NCI-H1092 treated with DMSO at 0.1 percent for 48 hours (cell line): Measurements from ENCODE around the gene DTD1.

ENCODE experiments used
- DNase-seq: peaks from one replicate; lab custom pipeline; 2025; lab: John Stamatoyannopoulos, UW

The DTD1 gene

DNA sequence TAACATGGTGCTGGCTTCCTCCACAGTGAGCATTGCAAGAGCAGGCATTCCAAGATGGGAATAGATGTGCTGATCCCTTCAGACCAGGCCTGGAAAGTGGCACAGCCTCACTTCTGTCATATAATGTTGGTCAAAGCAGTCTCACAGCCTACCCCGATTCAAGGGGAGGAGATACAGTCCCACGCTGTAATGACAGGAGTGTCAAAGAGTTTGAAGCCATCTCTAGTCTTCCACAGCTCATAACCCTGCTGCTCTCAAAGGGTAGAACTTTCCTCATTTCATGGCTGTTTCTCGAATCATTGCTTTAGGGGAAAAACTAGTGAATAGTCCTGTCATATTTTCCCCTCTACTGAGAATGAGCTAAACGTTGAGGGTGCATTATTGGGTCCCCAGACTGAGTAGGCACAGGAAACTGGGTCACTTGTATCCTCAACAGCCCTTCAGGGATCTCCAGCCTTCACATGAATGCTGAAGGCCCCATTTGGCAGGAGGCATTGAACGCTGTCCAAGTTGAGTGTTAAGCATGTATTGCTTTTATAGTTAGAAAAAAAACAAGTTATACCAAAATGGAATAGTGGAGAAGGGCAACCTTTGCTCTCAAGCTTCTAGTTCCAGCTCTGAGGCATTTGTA, 27.3 kb downstream of the DTD1 start:
- peak; percentile 34 for DNase-seq

DNA sequence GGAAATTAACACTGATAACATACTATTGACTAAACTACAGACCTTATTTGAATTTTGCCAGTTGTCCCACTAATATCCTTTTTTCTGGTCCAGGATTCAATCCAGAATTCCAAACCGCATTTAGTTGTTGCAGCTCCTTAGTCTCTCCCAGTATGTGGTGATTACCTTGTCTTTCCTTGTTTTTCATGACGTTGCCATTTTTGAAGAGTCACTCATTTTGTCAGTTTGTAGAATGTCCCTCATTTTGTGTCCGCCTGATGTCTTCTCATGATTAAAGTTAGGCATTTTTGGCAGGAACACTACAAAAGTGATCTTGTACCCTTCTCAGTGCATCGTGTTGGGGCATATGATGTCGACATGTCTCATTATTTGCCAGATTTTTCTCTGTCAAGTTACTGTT, 33.1 kb downstream of the DTD1 start:
- DNase-seq: no peak

DNA sequence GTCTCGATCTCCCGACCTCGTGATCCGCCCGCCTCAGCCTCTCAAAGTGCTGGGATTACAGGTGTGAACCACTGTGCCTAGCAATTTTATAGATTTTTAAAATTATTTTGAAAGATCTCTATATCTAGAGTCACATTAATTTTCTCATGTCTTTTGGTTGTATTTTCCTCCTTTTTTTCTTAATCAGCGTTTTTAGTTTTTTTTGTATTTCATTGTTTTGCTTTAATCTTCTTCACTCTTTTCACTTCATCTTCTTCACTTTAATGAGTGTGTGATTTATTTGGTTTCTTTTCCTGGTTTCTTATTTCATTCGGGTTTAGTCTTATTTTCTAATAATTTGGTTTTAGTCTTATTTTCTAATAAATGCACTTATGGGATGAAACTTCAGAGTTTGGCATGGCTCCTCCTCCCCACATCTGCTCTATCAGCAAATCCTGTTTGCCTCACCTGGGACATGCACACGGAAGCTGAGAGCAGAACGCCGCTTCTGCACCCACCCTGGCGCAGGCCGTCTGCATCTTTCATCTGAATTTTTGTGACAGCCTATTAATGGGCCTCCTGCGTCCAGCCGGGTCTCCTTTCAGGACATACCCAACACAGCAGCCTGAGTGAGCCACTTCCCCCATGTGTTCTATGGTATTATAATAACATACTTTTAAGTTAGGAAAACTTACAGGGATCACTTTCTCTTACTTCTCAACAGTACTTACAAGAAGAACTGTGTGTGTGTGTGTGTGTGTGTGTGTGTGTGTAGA, 35.5 kb downstream of the DTD1 start:
- DNase-seq: no peak

DNA sequence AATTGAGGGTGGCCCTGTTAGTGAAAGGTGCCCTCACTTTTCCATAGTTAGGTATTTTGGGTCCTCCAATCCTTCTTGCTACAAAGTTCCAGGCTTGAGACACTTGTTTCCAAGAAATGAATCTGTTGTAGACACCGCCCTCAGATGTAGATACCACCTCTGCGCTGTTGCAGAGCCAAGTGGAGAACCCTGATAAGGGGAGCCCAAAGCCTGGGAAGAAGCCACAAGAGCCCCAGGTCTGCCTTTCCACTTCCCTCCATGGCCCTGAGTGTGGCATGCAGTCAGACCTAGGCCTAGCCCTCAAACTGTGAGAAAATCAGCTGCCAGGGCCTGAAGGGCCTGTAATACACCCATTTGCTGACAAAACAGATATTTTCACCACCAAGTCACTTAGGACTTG, 37.1 kb downstream of the DTD1 start:
- no peak for DNase-seq

DNA sequence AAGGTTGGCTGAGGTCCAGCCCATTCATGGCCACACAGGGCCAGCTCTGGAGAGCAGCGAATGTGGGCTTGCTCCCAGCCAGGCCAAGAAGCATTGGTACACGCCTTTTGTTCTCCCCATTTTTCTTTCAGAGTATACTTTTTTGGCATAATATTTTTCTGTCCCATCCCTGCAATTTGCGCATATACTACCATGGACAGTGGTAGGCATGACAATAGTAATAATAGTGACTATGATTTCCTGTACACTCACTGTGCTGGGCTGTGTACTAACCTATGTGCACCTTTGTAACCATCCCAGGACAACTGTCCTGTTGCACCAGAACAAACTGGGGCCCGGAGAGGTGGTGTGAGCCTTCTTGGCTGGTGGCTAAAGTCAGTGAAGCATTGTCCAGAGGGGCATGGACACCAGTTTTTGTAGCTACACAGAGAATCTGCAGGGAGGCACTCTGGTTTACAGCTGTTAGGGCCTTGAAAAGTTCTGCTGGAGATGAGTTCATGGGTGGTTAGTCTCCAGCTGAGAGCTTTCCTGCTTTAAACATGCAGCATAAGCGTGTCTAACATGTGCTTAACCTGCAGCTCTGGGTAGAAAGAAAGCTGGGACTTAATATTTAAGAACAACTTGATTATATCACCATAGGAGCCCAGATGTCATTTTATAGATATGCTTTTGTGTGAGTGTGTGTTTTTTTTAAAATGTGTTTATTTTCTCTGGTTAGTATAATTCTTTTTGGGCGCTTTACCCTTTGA, 38.2 kb downstream of the DTD1 start:
- DNase-seq: no peak

DNA sequence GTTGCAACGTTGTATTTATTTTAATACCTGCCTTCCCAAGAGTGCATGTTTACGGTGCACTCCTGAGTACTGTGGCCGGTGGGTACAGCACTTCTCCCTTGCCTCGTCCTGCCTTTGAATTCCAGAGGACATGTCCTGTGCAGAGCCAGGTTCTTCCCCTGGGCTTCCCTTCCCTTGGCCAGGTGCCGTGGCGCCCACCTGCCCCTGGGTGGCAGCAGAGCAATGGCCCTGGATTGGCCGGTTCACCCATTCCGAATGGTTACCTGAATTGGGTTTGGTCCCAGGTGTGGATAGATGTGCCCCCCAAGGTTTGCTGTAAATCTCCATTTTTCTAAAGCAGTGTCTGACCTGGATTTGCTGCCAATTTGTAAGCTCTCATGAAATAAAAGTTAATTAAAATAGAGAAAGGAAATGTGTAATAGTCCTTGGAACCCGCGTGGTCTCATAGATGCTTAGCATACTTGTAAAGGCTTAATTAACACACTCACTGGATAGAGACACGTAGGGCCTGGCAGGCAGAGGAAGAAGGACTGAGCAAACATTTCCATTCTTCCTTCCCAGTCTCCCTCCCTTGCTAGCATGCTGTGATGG, 40.6 kb downstream of the DTD1 start:
- DNase-seq: peak; percentile 7

DNA sequence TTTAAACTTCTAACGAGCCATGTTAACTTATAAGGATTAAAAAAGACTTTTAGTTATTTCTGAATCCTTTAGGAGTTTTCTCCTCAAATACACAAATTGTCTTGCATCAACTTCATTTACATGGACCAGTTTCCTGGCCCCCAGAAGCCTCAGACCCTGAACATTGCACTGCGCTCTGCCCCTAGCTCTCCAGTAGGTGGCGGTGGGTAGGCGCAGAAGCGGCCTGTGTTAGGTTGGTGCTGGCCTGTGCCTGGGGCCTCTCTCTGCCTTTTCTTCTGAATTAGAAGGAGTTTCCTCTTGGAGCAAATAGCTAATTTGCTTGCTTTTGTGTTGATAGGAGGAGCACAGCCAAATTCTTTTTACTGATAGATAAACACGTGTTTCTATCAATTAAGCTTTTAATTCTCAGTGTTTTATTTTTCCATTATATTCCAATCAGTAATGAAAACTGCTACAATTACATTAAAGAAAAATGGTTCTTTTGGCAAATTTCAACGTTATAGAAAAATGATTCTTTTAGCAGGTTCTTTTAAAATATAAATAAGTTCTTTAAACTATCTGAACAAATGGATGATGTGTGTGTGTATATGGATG, 44.4 kb downstream of the DTD1 start:
- peak; percentile 89 for DNase-seq

DNA sequence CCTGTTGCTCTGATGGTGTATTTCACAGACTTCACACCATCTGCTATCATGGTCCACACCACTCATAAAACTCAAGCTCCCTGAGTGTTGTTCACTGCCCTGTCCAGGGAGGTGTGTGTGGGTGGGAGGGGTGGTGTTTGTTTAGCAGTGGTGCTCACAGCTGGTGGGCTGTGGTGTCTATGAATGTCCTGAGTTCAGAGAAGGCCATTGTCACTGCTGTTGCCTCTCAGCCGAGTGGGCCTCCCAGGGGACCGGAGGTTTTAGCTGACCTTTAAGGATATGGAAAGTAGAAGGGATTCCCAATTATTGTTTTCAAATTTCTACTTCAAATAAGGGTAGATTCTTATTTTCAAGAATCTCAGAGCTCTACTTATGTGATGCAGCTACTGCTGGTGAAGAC, 45.6 kb downstream of the DTD1 start:
- no peak for DNase-seq

DNA sequence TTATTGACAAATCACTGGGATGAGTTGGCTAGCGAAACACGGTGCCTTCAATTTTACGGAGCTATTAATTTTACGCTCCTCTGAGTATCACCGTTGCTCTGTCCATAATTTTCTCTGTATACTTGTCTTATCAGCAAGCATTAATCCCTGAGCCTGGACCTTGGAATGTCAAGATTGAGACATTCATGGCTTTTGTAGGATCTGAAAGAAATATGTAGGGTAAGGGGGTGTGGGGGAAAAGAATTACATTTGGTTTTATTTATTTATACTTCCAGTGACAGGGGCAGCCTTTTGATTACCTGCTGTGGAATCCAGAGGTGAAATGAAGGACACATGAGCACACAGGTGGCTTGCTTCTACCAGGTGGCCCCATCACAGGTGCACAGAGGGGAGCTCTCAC, 46.6 kb downstream of the DTD1 start:
- DNase-seq: no peak

DNA sequence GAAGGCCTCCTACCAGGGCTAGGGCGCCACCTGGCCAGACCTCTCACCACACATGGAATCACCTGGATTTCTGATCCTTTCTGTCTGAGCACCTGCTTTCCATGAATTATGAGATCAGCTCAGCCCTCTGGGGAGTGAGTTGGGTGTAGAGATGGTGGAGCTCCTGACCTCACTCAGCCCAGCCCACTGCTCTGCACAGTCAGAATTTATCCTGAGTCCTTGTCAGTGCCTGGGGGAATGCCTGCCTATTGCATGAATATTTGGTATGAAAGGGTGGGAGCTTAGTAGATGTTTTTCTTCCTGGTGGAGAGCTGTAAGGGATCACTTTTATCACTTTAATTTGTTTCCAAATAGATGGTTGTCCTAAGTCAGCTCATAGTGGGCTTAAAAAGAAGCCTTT, 47.5 kb downstream of the DTD1 start:
- DNase-seq: no peak

DNA sequence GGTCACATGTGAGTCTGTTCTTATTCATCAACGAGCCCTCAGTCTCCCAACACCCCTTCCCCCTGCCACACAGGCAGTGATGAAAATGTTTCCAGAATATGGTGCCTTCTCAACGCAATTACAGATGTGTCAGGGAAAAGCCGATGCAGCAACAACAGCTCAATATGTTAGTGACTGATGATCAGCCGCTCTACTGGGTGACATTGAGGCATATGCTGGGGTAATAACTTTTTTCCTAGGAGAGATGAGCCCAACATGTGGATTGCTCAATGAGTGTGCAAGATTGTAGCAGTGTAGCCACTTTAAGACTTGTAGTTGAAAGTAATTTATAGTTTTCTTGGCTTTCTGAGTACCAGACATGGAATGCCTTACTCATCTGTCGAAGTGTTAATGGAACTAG, 49.4 kb downstream of the DTD1 start:
- DNase-seq: no peak

DNA sequence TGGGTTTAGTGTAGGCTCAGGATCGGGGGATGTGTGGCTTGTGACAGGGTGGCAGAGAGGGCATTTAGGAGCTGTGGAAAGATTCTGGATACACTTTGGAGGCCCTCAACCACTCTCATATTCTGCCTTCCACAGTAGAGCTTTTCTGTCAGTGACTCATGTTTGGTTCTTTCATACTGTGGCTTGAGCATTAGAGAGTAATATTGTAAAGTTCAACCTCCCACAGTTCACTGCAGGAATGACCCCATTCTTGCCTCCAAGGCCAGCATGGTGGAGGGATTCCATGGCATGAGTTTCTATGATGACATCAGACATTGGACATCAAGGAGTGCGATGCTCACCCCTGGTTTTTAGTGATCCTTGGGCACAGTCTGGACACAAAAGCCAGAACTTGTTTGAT, 50.9 kb downstream of the DTD1 start:
- DNase-seq: no peak

DNA sequence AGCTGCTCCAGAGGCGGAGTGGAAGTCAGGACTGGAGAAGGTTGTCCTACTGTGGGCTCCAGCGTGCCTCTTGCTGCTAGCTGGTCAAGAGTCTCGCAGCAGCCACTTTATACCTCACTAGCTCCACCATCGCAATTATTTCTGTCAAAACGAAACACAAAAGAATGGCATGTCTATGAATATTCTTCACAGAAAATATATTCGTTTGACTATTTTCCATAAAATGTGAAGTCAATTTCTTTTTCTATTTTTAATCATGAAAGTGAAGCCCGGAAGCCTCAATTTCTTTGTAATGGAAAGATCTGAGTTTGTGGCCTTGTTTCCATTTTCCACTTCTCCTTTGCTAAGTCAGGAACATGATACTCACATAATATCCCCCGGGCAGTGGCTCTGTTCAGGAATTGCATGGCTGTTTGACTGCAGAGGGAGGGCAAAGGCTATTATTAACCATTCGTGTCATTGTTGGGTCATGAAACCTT, 51.7 kb downstream of the DTD1 start:
- no peak for DNase-seq

DNA sequence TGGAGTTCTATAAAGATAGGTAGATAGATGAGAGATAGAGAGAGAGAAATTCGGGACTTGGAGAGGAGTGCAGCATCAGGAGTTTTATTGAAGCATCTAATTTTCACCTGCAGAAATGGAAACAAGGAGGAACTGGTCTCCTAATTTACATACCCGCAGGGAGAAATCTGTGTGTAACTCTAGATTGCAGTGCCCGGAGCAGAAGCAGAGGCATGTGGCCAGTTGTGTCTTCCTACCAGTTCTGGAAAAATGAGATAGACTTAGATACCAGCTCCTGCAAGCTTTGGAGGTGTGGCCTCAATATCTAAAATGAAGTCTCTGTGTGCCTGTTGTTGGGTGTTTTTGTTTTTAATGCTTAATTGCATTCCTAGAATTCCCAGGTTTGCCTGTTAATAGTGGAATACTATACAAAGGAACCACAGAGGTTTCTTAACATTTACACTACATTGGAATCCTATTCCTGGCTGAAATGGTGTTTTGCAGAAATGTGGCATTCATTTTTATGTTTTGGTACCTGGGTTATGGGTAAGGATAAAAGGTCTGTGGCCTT, 57.4 kb downstream of the DTD1 start:
- DNase-seq: no peak

DNA sequence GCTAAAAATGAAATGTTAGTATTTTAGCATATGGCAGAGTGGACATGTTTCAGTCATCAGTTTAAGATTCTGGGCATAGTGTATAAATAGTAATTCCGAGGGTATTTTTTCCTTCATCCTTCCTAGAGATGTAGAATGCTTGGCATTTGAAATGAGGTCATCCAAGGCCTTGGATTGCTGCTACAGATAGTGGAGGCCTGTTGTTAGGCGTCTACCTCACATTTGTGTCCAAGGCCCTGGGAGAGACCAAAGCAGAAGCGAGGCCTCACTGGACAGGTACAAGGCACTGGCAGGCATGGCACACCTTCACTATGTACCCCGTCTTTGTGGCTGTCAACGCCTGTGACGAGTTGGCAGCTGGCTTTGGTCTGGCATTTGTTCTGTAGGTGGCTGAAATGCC, 58.0 kb downstream of the DTD1 start:
- DNase-seq: no peak

DNA sequence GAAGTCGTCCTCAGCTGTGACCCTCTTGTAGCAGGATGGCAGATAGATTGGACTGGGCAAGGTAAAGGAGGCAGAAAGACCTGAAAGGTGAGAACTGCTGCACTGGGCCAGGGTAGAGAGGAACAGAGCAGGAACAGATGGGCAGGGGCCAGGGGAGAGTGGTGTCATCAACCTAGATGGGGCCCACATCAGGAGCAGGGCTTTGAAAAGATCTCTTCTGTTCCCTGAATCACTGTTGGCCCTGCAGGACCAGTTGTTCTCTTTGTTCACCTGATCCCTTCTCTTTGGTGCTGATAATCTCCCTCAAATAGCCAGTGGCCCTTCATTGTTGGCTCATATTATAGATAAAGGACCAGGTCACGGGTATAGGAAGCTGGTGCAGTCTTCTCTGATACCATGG, 59.9 kb downstream of the DTD1 start:
- DNase-seq: no peak

DNA sequence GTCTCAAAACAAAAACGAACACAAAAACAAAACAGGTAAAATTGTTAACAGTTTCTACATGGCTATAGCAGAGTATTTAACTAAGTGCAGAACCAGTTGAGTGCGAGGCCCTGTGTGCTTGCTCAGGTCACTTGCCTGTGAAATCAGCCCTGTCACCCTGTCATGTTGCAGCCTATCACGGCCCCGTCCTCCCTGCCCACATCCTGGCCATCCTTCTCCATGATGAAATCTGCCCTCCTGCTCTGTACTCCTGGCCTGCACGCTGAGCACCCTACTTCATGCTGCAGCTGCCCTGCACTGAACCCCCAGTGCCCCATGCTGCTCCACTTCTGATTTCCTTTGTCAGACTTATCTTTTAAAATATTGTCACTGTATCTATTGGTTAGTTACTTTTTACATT, 62.4 kb downstream of the DTD1 start:
- peak; percentile 44 for DNase-seq

DNA sequence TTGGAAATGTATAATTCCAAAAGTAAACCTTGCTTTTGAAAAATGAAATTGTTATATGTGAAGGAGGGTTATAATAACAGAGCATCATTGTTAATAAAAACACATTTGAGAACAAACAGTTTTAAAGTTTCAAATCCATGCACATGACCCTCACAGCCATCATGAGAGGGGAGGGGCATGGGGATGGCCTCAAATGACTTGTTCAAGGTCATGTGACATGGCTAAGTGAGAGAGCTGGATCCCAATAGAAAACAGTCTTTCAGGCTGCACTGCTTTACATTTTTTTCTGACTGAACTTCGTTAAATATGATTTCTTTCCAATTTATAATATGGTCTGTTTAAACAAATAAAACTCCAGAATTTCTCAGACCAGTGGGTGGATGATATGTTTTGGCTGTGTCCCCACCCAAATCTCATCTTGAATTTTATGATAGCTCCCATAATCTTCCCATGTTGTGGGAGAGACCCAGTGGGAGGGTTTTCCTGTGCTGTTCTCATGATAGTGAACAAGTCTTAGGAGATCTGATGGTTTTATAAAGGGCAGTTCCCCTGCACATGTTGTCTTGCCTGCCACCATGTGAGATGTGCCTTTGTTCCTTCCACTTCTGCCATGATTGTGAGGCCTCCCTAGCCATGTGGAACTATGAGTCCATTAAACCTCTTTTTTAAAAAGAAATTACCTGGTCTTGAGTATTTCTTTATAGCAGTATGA, 66.0 kb downstream of the DTD1 start:
- DNase-seq: no peak

DNA sequence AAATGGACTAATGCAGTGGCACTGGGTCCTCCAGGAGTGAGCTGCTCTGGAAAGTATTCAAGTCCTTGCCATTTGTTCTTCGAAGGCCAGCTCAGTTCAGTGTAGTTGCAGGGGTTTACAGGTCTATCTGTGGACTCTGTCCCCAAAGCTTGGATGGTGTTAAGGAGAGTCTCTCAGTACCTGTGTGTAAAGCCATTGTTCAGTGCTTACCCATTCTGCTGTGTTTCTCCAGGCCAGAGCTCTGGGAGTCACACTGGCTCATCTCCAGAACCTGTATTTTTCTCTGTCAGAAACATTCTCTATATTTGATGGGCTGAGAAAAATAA, 66.6 kb downstream of the DTD1 start:
- peak; percentile 8 for DNase-seq

DNA sequence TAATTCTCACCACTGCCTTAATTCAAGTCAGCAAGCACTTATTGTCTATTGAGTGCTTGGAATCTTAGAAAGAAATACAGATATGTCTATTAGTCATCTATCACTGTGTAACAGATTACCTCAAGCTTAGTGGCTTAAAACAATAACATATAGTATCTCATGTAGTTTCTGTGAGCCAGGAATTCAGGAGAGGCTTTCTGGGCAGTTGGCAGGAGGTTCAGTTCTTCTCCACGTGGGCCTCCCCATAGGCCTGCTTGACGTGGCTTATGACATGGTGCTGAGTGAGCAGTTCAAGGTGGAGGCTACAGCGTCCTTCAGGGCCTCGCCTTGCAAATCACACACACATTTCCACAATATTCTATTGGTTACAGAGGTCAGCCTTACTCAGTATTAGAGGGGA, 69.7 kb downstream of the DTD1 start:
- no peak for DNase-seq

DNA sequence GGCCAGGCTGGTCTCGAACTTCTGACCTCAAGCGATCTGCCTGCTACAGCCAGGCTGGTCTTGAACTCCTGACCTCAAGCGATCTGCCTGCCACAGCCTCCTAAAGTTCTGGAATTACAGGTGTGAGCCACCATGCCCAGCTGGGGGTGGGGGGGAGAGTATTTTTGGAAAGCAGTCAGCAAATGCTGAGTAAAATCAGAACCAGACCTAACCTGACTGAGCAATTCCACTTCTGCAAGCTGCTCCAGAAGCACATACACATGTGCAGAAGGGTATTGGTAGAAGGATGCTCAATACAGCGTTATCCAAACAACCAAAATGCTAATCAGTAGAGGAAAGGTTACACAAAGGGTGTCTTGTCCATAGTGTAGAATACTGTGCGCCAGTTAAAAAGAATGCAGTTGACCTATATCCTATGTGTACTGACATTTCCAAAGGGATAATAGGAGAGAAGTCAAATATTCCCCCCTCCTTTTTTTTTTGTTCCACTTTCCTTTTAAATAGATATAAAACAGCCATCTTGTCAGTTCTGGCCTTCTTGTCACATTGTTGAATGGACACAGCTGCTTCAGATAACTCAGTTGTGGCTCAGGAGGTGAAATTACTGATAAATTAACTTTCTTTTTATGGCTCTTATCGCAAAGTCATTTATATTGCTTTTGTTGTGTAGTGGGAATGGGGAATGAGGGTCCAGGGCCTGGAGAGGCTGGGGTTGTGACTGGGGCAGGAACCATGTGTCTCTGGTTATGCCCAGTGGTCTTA, 74.6 kb downstream of the DTD1 start:
- no peak for DNase-seq
